MG63 (cell line): ENCODE results near the gene PCSK5. TPM values are rescaled to one million over a fixed set of nuclear protein-coding genes. Genes with fewer than 3 reads are reported as not detected.
"Not testable (repeated sequence)": the region's sequence is repeated elsewhere in the genome, so short reads cannot be mapped to it uniquely, and the experiment has no call there.

ENCODE experiments used
- DNase-seq: peaks from one replicate; pipeline ENCODE4 v3.0.0-alpha.2; 2020
- H3K27me3 ChIP-seq: fragments of 250-450 bp; sonication (Bioruptor Pico); 2 replicates; pipeline ENCODE4 v1.5.1; 2020; ENCODE audit warnings: mild to moderate bottlenecking, moderate library complexity
- H3K36me3 ChIP-seq: fragments of 250-450 bp; sonication (Bioruptor Pico); 2 replicates; pipeline ENCODE4 v1.5.1; 2020; ENCODE audit warnings: mild to moderate bottlenecking, moderate library complexity
- H3K4me3 ChIP-seq: fragments of 250-450 bp; sonication (Bioruptor Pico); 2 replicates; pipeline ENCODE4 v1.5.1; 2020; ENCODE audit warnings: mild to moderate bottlenecking, moderate library complexity
- H3K9me3 ChIP-seq: fragments of 250-450 bp; sonication (Bioruptor Pico); 2 replicates; pipeline ENCODE4 v1.5.1; 2020; ENCODE audit warnings: mild to moderate bottlenecking, moderate library complexity
- total RNA-seq: library from RNA; depleted of rRNA; stranded (reverse); fragments of >200 nt; shearing (Covaris generic); gene quantifications from 2 replicates; pipeline ENCODE4 v1.2.3, GENCODE V29; 2014; ENCODE audit warnings: low replicate concordance

PCSK5 gene
- total RNA-seq, 1 experiment from 2014 or later = 0.13 TPM

DNA sequence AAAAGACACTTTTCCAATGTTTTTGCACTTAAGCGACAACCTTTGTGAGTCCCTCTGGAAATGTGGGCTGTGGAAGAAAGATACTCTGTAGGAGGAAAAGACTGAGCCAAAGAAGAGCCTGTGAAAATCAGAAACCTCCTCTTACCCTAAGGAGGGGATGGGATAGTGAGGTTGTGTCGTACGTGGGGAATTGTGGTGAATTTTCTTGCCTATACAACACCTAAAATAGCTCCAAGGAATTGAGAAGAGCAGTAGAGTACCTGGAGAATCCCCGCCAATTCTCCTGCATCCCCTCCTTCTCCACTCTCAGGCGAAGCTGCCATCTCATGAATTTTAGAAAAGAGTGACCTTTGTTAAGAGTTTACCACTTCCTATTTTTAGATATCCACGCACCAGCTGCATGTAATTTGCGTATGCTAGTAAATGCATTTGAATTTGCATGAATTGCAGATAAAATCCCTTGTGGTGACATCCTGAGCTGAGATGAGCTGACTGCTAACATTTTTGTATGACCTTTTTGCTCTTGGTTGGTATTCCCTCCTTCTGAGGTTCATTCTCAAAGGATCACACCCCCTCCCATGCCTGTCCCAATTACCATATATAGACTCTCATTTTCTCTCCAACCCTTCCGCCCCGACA is 147.2 kb downstream of the PCSK5 start:
- Histone ChIP-seq H3K4me3 (no peak overlapping the region), H3K27me3 (no peaks in the 10 kb centered on the region), H3K9me3 (no peaks in the 10 kb centered on the region), H3K36me3 (no peaks in the 10 kb centered on the region)
- DNase-seq = no peak

DNA sequence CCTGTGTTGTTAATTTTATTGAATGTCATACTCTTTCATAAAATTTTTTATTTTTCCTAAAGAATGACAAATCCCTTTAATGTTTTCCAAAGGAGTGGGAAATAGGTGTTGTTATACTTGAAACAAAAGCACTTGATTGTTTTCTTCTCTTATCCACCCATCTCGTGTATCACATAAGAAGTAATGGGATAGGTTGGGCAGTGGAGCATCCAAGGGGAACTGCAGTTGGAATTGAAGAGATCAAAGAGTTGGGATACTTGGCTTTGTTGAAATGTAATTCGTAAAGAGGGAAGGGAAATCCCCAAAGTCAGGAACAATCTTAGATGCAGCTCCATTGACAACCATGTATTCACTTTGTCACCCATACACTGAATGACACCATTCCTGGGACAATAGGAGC is 148.0 kb downstream of the PCSK5 start:
- no peaks in the 10 kb centered on the region for H3K27me3 ChIP-seq
- H3K9me3 ChIP-seq = no peaks in the 10 kb centered on the region
- no peaks in the 10 kb centered on the region for H3K36me3 ChIP-seq
- DNase-seq = no peak
- H3K4me3 ChIP-seq = no peak overlapping the region

DNA sequence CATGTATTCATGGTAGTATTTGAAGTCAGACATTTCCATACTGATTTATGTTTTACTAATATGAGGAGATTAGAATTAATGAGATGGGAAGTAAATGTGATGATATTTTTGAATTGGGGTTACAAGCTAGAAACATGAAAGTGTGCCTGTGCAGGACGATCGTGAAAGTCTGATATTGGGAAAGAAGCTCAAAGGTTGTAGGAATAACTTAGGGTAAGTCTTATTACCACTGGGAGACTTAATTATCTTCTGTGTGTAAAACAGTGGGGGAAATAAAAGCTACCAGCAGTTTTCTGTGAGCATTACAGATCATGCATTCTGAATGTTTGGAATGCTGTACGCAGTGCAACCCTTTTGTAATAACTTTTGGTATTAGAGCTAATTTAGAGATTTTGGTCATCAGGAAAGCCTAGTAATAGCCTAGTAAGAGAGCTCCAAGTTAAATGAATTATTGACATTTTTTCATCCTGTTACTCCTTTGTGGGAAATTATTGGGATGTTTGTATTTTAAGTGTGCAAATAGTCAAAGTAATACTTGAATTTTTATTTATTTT is 153.9 kb downstream of the PCSK5 start:
- Histone ChIP-seq H3K27me3 (no peaks in the 10 kb centered on the region), H3K36me3 (no peaks in the 10 kb centered on the region), H3K4me3 (no peak overlapping the region), H3K9me3 (no peaks in the 10 kb centered on the region)
- no peak for DNase-seq

DNA sequence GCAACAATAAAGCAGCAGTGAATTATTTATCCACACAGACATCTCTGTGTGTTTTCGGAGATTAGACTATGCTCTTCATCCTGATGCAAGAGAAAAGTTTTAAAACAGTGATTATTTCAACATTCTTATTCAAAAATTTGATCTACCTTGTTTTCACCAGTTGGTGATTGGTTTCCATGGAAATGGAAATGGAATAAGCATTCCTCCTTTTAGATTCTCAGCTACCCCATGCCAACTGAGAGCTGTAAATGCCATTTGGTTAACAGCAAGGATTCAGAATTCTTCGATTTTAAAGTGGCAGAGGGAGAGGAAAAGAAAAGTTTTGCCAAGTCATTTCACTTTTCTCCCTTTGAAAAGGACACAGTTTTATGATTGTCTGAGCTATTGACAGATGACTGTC is 154.7 kb downstream of the PCSK5 start:
- no peak for DNase-seq
- Histone ChIP-seq H3K27me3 (no peaks in the 10 kb centered on the region), H3K9me3 (no peaks in the 10 kb centered on the region), H3K4me3 (no peak overlapping the region), H3K36me3 (no peaks in the 10 kb centered on the region)

DNA sequence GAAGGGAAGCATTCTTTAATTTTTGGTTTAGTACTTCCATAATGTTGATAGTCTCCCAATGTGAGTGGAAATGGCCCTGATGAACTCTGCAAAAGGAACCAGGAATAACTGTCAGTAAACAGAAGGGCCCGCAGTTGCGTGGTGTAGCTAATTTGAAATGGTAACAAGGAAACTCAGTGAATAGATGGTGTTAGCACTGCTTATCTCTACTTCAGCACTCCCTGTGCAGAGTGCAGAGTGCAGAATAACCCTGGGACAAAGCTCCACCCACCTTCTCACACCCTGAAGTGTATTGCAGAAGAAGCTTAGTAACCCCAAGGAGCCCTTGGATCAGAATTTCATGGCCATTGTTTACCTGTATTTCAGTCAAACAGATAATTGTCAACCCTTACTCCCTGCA is 158.9 kb downstream of the PCSK5 start:
- H3K36me3 ChIP-seq = no peaks in the 10 kb centered on the region
- DNase-seq = no peak
- no peaks in the 10 kb centered on the region for H3K27me3 ChIP-seq
- H3K9me3 ChIP-seq = no peaks in the 10 kb centered on the region
- no peak overlapping the region for H3K4me3 ChIP-seq

DNA sequence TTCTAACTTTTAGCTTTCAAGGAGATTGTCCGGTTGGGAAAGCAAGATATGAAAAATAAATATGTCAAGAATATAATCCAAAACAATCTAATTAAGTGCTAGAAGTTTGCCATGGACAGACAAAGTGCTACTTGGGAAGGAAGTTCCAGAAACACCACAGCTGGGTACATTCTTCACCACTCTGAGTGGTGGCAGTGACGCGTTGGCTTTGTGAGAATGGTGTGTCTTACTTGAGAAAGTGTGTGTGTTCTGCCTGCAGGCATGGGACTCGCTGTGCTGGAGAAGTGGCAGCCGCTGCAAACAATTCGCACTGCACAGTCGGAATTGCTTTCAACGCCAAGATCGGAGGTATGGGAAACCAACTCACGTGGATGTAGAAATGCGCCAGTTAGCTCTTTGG is 177.2 kb downstream of the PCSK5 start:
- no peaks in the 10 kb centered on the region for H3K27me3 ChIP-seq
- DNase-seq = no peak
- no peak overlapping the region for H3K4me3 ChIP-seq
- no peaks in the 10 kb centered on the region for H3K36me3 ChIP-seq
- H3K9me3 ChIP-seq = no peaks in the 10 kb centered on the region

DNA sequence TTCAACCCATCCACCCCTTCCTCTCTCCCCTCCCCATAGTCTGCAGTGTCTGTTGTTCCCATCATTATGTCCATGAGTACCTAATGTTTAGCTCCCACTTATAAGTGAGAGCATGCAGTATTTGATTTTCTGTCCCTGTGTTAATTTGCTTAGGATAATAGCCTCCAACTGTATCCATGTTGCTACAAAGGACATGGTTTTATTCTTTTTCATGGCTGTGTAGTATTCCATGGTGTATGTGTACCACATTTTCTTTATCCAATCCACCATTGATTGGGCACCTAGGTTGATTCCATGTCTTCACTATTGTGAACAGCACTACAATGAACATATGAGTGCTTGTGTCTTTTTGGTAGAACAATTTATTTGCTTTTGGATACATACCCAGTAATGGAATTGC is 187.1 kb downstream of the PCSK5 start:
- no peaks in the 10 kb centered on the region for H3K36me3 ChIP-seq
- no peaks in the 10 kb centered on the region for H3K27me3 ChIP-seq
- no peaks in the 10 kb centered on the region for H3K9me3 ChIP-seq
- no peak for DNase-seq
- no peak overlapping the region for H3K4me3 ChIP-seq

DNA sequence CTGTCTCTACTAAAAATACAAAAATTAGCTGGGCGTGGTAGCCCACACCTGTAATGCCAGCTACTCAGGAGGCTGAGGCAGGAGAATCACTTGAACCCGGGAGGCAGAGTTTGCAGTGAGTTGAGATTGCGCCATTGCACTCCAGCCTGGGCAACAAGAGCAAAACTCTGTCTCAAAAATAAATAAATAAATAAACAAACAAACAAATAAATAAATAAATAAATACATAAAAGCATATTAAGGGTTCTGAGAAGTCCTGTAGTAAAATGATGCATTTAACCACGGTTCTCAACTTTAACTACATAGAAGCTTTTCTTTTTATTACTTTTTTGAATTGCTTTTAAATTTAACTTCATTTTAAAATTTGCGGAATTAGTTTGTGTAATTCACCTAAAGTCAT is 190.8 kb downstream of the PCSK5 start:
- H3K9me3 ChIP-seq, H3K4me3 ChIP-seq, H3K27me3 ChIP-seq, H3K36me3 ChIP-seq, DNase-seq: not testable (repeated sequence)

DNA sequence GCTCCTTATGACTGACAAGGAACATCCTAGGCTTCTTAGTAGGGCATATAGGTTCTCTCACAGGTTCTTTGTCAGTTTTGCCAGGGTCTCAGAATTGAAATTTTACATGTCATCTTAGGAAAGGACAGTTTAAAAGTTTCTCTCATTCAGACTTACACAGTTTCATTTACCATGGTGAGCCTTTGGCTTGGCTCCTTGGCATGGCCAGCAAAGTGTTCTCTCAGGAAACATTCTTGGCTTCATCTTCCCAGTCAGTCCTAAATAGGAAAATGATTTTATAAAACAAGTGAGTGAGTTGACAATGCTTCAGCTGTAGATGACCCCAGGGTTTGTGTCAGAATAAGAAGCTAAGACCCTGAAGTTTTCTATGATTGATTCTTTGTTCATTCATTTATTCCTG is 191.6 kb downstream of the PCSK5 start:
- H3K36me3 ChIP-seq = no peaks in the 10 kb centered on the region
- H3K27me3 ChIP-seq = no peaks in the 10 kb centered on the region
- no peak for DNase-seq
- no peak overlapping the region for H3K4me3 ChIP-seq
- H3K9me3 ChIP-seq = no peaks in the 10 kb centered on the region

DNA sequence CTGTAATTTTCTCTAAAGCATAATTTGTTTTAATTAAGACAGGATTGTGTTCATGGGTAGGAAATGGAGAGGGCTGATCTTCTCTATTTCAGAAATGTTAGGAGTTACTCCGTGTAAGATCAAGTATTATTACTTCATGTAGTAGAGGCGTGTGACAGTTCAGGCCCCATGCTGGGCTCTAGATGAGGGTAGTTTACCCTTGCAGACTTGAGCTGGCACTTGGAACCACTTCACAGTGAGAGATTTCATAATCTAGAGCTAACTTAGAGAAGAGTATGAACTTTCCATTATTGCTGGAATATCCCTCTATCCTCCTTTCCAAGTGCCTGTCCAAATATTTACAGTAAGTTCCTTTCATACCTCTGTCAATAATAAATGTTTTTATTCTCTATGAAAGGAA is 195.1 kb downstream of the PCSK5 start:
- Histone ChIP-seq H3K36me3 (no peaks in the 10 kb centered on the region), H3K4me3 (no peak overlapping the region), H3K27me3 (no peaks in the 10 kb centered on the region), H3K9me3 (no peaks in the 10 kb centered on the region)
- no peak for DNase-seq

DNA sequence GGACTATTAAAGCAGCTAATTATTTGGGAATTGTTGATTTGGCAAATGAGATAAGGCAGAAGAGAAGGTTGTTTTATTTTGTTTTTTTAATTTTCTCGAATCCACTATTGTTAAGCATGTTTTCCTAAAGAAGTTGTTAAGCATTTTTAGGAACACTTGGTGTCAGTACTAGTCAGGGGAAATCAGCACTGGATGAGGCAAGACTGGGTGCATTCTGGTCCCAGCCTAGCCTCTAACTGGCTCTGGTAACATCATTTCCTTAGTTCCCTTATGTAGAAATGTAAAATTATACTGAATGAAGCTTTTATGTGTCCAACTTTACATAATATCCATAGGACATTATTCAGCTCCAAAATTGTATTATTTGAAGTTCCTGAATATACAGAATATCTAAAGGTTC is 196.1 kb downstream of the PCSK5 start:
- no peaks in the 10 kb centered on the region for H3K9me3 ChIP-seq
- DNase-seq = no peak
- H3K27me3 ChIP-seq = no peaks in the 10 kb centered on the region
- H3K36me3 ChIP-seq = no peaks in the 10 kb centered on the region
- H3K4me3 ChIP-seq = no peak overlapping the region

DNA sequence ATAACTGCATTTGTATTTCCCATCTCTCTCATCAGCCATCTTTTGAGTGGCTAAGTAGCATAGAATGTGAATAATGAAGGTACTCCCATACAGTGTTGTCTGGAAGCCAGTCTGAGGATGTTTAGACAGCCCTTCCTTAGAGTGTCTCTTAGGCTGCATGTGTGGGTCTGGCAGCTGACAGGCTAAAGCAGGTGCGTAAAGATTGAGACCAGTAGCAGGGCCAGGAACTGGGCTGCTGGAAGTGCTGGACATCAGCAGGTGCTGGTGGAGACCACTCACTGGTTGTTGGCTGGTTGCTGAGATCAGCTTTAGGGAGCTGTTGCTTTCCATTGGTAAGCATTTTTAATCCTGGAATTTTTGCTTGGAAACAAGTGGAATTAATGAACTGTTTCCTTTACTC is 197.5 kb downstream of the PCSK5 start:
- Histone ChIP-seq H3K27me3 (no peaks in the 10 kb centered on the region), H3K9me3 (no peaks in the 10 kb centered on the region)

DNA sequence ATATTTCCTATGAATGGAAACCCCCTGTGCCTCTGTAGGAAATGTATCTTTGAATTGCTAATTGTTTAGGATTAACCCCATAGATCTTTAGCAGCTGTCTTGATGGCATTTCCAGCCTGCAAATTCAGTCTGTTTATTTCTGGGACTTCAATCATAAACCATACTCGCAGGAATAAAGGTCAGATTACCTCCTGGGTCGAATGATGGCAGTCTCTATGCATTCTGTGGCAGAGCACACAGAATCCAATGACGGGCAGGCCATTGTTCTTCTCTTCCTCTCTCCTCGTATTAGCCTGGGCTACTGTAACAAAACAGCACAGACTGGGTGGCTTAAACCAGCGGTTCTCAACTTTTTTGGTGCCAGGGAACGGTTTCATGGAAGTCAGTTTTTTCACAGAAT is 199.9 kb downstream of the PCSK5 start:
- no peak for DNase-seq
- H3K36me3 ChIP-seq = no peaks in the 10 kb centered on the region
- no peak overlapping the region for H3K4me3 ChIP-seq
- H3K9me3 ChIP-seq = no peaks in the 10 kb centered on the region
- H3K27me3 ChIP-seq = no peaks in the 10 kb centered on the region

More for the DNA sequence above, 197.5 kb downstream of the PCSK5 start:
- H3K4me3 ChIP-seq = no peak overlapping the region
- DNase-seq = no peak
- no peaks in the 10 kb centered on the region for H3K36me3 ChIP-seq

DNA sequence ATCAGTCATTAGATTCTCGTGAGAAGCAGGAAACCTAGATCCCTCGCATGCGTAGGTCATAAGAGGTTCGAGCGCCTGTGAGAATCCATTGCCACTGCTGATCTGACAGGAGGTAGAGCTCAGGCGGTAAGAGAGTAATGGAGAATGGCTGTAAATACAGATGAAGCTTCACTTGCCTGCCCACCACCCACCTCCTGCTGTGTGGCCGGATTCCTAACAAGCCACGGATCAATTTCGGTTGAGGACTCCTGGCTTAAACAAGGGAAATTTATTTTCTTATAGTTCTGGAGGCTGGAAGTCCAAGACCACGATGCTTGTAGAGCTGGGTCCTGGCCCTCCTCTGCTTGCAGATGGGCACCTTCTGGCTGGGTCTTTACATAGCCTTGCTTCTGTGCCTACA is 200.4 kb downstream of the PCSK5 start:
- H3K36me3 ChIP-seq = no peaks in the 10 kb centered on the region
- H3K27me3 ChIP-seq = no peaks in the 10 kb centered on the region
- no peaks in the 10 kb centered on the region for H3K9me3 ChIP-seq
- H3K4me3 ChIP-seq = no peak overlapping the region
- no peak for DNase-seq

DNA sequence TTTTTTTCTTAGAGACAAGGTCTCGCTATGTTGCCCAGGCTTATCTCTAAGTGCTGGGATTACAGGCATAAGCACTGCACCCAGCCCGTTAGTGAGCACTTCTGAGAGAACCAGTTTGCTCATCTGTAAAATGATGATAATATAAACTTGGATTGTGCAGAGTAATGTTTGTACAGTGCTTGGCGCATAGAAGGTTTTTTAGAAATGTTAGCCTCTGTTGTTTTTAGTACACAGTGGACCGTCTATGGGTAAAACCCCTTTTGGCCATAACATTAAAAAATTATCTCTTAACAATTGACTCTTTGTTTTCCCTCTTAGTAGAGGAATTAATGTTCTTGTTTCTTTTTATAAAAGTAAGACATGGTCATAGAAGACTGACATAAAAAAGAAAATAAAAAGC is 202.1 kb downstream of the PCSK5 start:
- no peak overlapping the region for H3K4me3 ChIP-seq
- DNase-seq = no peak
- no peaks in the 10 kb centered on the region for H3K9me3 ChIP-seq
- H3K27me3 ChIP-seq = no peaks in the 10 kb centered on the region
- H3K36me3 ChIP-seq = no peaks in the 10 kb centered on the region

DNA sequence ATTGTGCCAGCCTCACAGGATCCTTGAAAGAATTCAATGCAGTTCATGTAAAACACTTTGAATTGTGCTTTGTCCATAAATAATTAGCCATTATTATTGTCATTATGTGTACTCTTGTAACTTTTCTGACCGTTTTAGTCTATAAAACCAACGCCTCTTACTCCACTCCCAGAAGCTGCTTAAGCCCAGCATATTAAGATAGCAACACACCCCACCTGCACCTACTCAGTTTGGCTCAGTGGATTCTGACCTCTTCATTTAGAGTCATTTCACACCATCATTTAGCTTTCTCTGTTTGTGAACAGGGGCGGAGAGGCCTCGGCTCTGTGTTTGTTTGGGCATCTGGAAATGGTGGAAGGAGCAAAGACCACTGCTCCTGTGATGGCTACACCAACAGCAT is 205.1 kb downstream of the PCSK5 start:
- DNase-seq = no peak
- Histone ChIP-seq H3K27me3 (no peaks in the 10 kb centered on the region), H3K4me3 (no peak overlapping the region), H3K9me3 (no peaks in the 10 kb centered on the region), H3K36me3 (no peaks in the 10 kb centered on the region)

DNA sequence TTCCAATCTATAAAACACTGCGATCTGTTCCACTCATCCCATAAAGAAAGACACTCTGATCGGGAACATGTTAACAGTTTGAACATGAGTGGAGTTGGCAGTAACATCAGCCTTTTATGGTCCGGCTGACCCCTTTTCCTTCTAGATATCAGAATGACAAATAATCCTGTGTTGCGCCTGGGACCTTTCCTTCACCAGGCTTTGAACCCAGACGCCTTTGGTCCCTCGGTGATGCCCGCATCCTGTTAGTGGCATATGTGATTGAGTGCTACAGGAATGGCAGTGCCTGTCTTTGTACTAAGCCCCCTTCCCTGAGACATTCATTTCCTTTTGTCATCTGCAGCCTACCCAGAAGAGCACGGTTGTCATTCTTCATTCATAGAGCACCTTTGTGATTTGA is 209.0 kb downstream of the PCSK5 start:
- Histone ChIP-seq H3K27me3 (no peaks in the 10 kb centered on the region), H3K9me3 (no peaks in the 10 kb centered on the region), H3K4me3 (no peak overlapping the region), H3K36me3 (no peaks in the 10 kb centered on the region)
- DNase-seq = no peak

DNA sequence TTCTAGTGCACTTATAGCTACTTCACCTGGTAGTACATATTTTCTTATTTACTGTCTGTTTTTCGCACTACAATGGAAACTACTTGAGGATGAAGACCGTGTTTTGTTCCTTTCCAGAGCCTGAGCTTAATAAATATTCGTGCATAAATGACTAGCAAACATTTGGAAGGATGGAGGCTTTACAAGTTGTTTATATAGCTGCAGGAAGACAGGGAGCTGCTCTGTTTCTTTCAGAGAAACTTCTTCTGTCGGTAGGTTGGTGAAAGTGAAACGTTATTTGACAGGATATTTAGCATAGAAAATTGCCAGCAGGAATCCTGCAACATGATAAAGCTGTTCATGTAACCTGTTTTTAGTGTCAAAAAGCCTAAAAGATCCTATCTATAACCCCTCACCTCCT is 210.6 kb downstream of the PCSK5 start:
- Histone ChIP-seq H3K9me3 (no peaks in the 10 kb centered on the region), H3K36me3 (no peaks in the 10 kb centered on the region), H3K4me3 (no peak overlapping the region), H3K27me3 (no peaks in the 10 kb centered on the region)
- no peak for DNase-seq

DNA sequence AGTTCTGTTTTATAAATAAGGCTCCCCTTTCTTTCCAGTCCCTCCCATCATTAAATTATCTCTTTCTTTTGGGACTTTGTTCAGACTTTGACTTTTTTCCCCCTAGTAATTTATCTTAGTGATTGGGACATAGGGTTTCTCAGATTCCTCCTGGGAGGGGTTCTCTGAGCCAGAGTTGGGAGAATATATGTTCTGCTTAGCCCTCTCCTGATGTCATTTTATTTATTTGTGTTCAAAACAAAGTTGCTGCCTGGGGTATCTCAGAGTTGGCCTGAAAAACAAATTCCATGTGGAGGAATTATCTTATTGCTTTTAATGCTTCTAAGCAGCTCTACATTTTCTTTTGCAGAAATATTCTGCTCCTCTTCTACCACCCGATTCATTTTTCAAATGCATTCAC is 211.0 kb downstream of the PCSK5 start:
- H3K36me3 ChIP-seq = no peaks in the 10 kb centered on the region
- no peak overlapping the region for H3K4me3 ChIP-seq
- no peak for DNase-seq
- no peaks in the 10 kb centered on the region for H3K27me3 ChIP-seq
- no peaks in the 10 kb centered on the region for H3K9me3 ChIP-seq
